IPS-18a (cell line): Measurements from ENCODE around the gene ANKRD37.
"Not testable (repeated sequence)": the region's sequence is repeated elsewhere in the genome, so short reads cannot be mapped to it uniquely, and the experiment has no call there.

Experiments
- H3K27ac ChIP-seq: one replicate; pipeline ENCODE4 v1.5.1; 2013; ENCODE audit warnings: low read length
- H3K27me3 ChIP-seq: one replicate; pipeline ENCODE4 v1.6.1; 2013; ENCODE audit warnings: mild to moderate bottlenecking, low read length; ENCODE audit not compliant: control insufficient read depth, insufficient read depth
- H3K36me3 ChIP-seq: one replicate; pipeline ENCODE4 v1.6.1; 2013; ENCODE audit warnings: low read depth, low read length; ENCODE audit not compliant: control insufficient read depth
- H3K4me1 ChIP-seq: one replicate; pipeline ENCODE4 v1.6.1; 2013; ENCODE audit warnings: low read depth, low read length; ENCODE audit not compliant: control insufficient read depth
- H3K4me3 ChIP-seq: one replicate; pipeline ENCODE4 v1.5.1; 2013; ENCODE audit warnings: low read length
- H3K9ac ChIP-seq: one replicate; pipeline ENCODE4 v1.6.1; 2013; ENCODE audit warnings: mild to moderate bottlenecking, low read length, moderate library complexity
- H3K9me3 ChIP-seq: one replicate; pipeline ENCODE4 v1.6.1; 2013; ENCODE audit warnings: low read depth, low read length; ENCODE audit not compliant: control insufficient read depth

ANKRD37 gene

DNA sequence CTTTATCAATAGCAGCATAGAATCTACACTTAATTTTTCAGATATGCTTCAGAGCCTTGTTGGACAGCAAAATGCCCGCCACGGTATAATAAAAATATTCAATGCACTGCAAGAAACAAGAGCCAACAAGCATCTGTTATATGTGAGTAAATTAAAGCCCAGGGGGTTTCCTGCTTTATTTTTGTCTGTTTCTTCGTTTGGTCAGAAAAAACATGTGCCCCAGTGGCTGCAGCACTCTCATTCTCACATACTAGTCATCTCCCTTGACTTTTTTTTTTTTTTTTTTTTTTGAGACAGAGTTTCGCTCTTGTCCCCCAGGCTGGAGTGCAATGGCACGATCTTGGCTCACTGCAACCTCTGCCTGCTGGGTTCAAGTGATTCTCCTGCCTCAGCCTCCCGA lies 34.1 kb upstream of the ANKRD37 start:
- H3K4me1 ChIP-seq, H3K27ac ChIP-seq, H3K4me3 ChIP-seq, H3K36me3 ChIP-seq, H3K9me3 ChIP-seq, H3K27me3 ChIP-seq, H3K9ac ChIP-seq: not testable (repeated sequence)

DNA sequence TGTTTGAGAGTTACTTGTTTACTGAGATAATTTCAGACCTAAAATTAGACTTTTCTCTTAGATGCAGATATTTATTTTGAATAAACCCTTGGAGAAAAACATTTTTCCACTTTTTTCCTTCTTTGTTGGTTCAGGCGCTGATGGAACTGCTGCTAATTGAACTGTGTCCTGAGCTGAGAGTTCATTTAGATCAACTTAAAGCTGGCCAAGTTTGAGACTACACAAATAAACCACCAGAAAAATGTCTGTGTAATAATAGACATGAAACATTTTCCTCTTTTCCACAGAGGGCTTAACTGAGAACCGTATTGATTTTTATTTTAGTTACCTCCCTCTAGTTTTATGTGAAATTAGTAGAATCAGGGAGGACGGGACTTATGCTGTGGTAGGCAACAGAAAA lies 33.4 kb upstream of the ANKRD37 start:
- Histone ChIP-seq H3K36me3 (no peaks in the 10 kb centered on the region), H3K9me3 (no peaks in the 10 kb centered on the region), H3K4me3 (no peak overlapping the region), H3K4me1 (no peaks in the 10 kb centered on the region), H3K27ac (no peak overlapping the region), H3K9ac (no peak overlapping the region), H3K27me3 (no peaks in the 10 kb centered on the region)

DNA sequence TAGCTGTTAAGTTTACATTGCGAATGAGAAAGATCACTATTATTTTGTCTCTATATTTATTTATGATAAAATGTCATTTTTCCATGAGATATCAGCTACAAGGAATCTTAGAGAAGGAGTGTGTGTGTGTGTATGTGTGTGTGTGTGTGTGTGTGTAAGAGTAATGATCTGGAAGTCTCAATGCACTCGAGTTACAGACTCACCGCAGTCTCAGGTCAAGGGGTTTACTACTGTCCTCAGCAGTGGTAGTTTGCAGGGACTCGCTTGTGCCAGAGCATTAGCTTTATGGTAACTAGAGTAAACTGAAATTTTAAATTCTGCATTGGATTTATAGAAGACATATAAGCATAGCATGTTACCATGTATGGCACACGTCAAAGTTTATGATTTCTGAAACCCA lies 31.8 kb upstream of the ANKRD37 start:
- H3K27ac ChIP-seq: no peak overlapping the region
- no peak overlapping the region for H3K9ac ChIP-seq
- H3K4me1 ChIP-seq: no peaks in the 10 kb centered on the region
- no peaks in the 10 kb centered on the region for H3K9me3 ChIP-seq
- no peaks in the 10 kb centered on the region for H3K27me3 ChIP-seq
- H3K36me3 ChIP-seq: no peaks in the 10 kb centered on the region
- H3K4me3 ChIP-seq: no peak overlapping the region

DNA sequence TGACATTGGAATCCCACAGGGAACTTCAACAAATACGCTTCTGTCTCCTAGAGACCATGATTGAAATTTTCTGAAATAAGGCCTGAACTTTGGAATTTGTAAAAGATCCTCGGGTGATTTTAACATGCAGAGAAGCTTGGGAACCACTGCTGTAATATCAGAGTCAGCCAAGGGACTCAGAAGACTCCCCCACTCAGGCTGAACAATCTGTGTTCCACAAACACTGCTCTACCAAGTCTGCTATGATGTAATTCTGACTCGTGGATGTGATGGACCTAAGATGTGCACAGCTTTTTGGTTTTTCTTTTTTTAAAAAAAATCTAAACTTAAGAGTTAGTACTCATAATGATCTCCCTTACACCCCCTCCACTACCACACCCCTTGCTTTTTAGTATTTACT lies 26.9 kb upstream of the ANKRD37 start:
- H3K27me3 ChIP-seq: no peaks in the 10 kb centered on the region
- no peaks in the 10 kb centered on the region for H3K36me3 ChIP-seq
- no peaks in the 10 kb centered on the region for H3K4me1 ChIP-seq
- no peaks in the 10 kb centered on the region for H3K9me3 ChIP-seq
- H3K27ac ChIP-seq: no peak overlapping the region
- H3K4me3 ChIP-seq: no peak overlapping the region
- H3K9ac ChIP-seq: no peak overlapping the region

DNA sequence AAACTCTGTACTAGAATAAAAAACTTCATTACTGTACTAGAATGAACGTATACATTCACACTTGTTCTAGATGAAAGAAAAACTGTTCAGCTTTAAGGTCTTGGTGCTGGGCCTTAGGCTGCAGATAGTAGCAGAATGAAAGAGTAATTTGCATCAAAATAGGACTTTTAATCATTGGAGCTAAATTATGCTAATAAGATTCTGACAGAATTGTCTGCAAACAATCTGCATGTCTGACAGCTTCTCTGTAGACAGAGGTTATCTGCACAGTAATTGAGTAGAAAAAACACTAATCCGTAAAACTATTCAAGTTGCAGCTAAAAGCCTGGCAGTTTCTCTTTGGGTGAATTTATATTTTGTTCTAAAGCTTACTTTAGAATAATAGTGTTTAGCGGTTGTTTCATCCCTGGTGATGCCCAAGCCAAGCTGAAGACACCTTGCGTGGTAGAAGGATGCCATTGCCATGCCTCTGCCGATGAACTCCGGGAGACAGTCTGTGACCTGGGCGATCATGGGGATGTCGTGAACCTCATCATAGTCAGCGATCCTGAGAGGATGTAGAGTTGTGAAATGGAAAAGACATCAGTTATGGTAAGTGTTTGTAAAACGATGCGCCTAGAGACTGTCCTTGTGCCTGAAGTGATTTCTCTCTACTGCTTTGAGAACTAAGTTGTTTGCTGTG lies 26.2 kb upstream of the ANKRD37 start:
- no peak overlapping the region for H3K9ac ChIP-seq
- no peaks in the 10 kb centered on the region for H3K36me3 ChIP-seq
- H3K27ac ChIP-seq: no peak overlapping the region
- no peaks in the 10 kb centered on the region for H3K27me3 ChIP-seq
- no peaks in the 10 kb centered on the region for H3K9me3 ChIP-seq
- H3K4me3 ChIP-seq: no peak overlapping the region
- no peaks in the 10 kb centered on the region for H3K4me1 ChIP-seq

DNA sequence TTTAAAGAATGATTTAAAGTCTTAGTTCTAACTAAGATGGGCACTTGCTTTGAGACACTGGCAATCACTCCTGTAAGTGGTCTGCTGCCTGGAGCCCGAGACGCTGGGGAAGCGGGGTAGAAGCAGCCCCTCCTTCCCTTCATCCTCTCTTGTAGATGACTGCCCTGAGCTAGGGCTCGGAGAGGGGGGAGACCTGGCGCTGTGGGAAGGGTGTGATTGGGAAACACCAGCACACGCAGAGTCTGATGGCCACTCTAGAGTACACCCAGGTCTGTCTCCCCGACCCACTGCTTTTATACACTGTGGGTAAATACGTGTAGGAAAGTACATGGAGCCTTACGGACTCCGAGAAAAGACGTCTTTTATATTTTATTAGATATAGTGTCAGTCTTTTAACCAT lies 24.9 kb upstream of the ANKRD37 start:
- no peaks in the 10 kb centered on the region for H3K36me3 ChIP-seq
- H3K9ac ChIP-seq: no peak overlapping the region
- no peaks in the 10 kb centered on the region for H3K9me3 ChIP-seq
- no peak overlapping the region for H3K4me3 ChIP-seq
- no peaks in the 10 kb centered on the region for H3K27me3 ChIP-seq
- H3K27ac ChIP-seq: no peak overlapping the region
- no peaks in the 10 kb centered on the region for H3K4me1 ChIP-seq

DNA sequence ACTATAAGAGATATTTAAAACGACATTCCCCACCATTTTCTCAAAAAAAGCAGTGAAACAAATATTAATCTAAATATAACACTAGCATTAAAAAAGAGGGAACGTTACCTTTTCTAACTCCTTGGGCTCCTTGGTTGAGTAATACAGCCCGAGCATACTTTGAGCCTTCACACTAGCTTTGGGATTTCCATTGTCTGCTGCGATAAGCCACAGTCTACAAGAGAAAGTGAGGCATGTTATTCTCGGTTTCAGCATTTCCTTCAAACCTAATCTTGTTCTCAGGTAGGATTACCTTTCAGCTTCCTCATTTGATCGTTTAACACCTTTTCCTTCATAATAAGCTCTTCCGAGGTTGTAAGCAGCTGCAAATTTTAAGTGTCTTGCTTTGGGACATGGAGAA lies 22.6 kb upstream of the ANKRD37 start:
- no peaks in the 10 kb centered on the region for H3K9me3 ChIP-seq
- no peaks in the 10 kb centered on the region for H3K4me1 ChIP-seq
- H3K4me3 ChIP-seq: no peak overlapping the region
- no peak overlapping the region for H3K9ac ChIP-seq
- no peaks in the 10 kb centered on the region for H3K36me3 ChIP-seq
- H3K27me3 ChIP-seq: no peaks in the 10 kb centered on the region
- no peak overlapping the region for H3K27ac ChIP-seq

DNA sequence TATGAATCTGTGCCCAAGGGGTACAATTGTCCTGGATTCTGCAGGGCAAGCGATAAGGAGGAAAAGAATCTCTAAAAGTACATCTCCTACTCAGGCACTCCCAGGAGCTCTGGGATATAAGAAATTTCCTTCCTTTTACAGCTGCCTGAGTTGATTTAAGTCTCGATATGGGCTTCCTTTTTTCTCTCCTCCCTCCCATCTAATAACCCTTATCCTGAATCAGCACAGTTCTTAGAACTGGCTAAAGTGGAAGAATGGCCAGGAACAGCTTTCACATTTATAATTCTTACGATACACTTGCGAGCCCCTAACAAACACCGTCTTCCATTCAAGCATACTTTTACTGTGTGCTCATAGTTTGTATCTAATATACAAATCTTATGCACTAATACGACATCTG lies 22.1 kb upstream of the ANKRD37 start:
- no peaks in the 10 kb centered on the region for H3K36me3 ChIP-seq
- no peaks in the 10 kb centered on the region for H3K4me1 ChIP-seq
- no peak overlapping the region for H3K9ac ChIP-seq

DNA sequence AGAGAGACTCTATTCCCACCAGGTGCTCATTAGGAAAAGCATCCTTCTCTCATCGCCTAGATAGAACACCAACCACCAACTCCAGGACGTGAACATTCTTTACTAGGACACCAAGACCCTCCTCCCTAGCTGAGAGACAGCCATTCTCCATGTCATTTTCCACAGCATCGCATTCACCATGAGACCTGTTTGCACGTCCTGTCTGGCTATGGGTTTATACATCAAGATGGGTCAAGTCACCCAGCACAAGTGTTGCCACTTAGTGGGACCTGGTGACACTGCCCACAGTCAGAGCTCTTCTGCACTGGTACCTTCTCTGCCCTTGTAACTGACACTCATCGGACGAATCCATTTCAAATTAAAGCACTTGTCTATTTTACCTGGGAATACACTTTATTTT lies 18.4 kb upstream of the ANKRD37 start:
- Histone ChIP-seq H3K27ac (no peak overlapping the region), H3K4me3 (no peak overlapping the region), H3K27me3 (no peaks in the 10 kb centered on the region), H3K36me3 (no peaks in the 10 kb centered on the region), H3K9ac (no peak overlapping the region), H3K4me1 (no peaks in the 10 kb centered on the region), H3K9me3 (peaks cover 5% of the 10 kb centered on the region)

More for the DNA sequence above, 22.1 kb upstream of the ANKRD37 start:
- H3K4me3 ChIP-seq: no peak overlapping the region
- no peak overlapping the region for H3K27ac ChIP-seq
- no peaks in the 10 kb centered on the region for H3K9me3 ChIP-seq
- no peaks in the 10 kb centered on the region for H3K27me3 ChIP-seq

DNA sequence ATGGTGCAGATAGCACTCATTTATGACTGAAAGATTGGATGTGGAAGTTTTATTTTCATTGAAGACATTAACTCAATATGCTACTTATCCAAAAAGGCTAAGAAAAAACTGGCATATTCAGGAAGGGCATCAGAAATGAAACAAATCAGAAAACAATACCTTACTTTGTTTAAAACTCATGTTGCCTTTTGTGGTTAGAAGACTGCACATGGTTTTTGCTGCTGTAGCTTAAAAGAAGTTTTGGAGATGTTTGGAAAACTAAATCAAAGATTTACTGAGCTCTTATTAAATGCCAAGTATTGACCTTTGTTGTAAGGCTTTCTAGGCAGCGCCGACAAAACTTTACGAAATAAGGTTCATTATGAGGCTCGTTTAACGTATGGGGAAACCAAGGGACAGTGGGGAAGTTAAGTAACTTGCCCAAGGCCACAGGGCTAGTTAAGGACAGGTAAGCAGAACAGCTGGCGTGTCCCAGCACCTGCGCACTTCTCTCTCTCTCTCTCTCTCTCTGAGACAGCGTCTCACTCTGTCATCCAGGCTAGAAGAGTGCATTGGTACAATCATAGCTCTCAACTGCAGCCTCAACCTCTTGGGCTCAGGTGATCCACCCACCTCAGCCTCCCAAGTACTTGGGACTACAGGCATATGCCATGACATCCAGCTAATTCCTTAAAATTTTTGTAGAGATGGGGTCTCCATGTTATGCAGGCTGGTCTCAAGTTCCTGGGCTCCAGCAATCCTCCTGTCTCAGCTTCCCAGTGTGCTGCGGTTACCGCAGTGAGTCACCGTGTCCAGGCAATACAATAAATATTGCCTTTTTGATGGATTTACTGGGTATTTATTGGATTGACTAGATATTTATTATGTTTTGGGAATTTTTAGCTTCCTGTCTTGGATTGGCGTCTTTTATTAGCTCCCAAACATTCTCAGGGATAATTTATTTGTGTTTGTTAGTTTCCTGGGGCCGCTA lies 17.0 kb upstream of the ANKRD37 start:
- Histone ChIP-seq H3K9ac (no peak overlapping the region), H3K4me3 (no peak overlapping the region), H3K9me3 (peaks cover 5% of the 10 kb centered on the region), H3K36me3 (no peaks in the 10 kb centered on the region), H3K4me1 (no peaks in the 10 kb centered on the region), H3K27me3 (no peaks in the 10 kb centered on the region), H3K27ac (no peak overlapping the region)

DNA sequence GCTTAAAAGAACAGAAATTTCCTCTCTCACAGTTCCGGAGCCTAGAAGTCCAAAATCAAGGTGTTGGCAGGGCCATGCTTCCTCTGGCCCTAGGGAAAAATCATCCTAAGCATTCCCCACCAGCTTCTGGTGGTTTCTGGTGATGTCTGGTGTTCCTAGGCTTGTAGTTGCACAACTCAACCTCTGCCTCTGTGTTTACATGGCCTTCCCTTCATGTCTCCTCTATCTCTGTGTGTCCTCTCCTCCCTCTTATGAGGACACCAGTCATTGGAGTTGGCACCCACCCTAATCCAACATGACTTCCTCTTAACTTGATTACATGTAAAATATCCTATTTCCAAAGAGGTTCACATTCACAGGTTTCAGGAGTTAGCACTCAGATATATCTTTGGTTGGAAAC lies 16.3 kb upstream of the ANKRD37 start:
- Histone ChIP-seq H3K9me3 (peaks cover 5% of the 10 kb centered on the region), H3K36me3 (no peaks in the 10 kb centered on the region), H3K4me1 (no peaks in the 10 kb centered on the region), H3K27ac (no peak overlapping the region), H3K4me3 (no peak overlapping the region), H3K9ac (no peak overlapping the region), H3K27me3 (no peaks in the 10 kb centered on the region)
